ENCODE measurements around the gene ECHS1. TPM values are rescaled to one million over a fixed set of nuclear protein-coding genes. Genes with fewer than 3 reads are reported as not detected.
"Not testable (repeated sequence)": the region's sequence is repeated elsewhere in the genome, so short reads cannot be mapped to it uniquely, and the experiment has no call there.

ECHS1 gene
- total RNA-seq, 1 donor from 2014 or later = 41.2 TPM

DNA sequence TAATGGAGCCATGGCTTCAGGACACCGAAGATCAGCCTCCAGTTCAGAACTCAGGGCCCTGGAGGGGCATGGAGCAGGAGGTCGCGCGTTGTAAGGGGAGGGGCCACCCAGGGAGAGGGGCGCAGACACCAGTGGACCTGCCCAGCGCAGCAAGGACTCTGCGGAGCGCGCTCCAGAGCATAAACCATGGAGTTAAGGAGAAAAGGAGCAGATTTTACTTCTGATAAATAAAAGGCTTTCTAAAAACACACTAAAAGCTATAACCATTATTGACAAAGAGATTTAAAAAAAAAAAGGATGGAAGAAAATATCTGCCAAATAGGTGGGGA lies 47.0 kb downstream of the ECHS1 start:
- intact Hi-C loops (cut with micrococcal nuclease) = no loop called here

DNA sequence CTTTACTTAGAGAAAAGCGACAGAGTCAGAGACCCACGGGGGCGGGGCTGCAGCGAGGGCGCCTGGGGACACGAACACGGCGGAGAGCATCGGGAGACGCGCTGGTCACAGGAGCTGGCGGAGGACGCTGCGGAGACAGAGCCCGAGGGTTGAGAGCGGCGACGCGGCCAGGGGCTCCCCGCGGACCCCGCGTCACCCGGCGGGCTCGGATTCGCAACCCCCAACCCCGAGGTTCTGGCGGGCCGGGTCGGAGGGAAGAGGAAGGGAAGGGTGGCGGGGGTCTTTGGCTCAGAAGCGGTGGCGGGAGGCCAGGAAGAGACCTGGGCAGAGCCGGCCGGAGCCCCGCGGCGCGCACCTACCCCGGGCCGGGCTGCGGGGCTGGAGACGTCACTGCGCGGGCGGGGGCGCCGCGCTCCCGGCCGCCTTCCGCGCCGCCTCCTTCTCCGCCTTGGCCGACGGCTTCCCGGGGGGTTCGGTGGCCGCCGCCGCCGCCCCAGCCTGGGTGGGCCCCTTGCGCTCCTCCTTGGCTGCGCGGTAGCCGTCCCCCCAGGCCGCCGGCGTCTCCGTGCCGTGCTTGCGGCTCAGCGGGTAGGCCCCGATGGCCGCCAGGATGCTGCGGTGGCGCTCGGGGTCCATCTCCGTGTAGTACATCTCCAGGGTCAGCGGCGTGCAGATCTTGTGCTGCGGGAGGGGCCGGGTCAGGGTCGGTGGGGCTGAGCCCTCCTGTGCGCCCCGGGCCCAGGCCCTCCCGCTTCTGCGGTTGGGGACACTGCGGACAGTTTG lies 47.5 kb downstream of the ECHS1 start:
- intact Hi-C loops (cut with micrococcal nuclease) = no loop called here

DNA sequence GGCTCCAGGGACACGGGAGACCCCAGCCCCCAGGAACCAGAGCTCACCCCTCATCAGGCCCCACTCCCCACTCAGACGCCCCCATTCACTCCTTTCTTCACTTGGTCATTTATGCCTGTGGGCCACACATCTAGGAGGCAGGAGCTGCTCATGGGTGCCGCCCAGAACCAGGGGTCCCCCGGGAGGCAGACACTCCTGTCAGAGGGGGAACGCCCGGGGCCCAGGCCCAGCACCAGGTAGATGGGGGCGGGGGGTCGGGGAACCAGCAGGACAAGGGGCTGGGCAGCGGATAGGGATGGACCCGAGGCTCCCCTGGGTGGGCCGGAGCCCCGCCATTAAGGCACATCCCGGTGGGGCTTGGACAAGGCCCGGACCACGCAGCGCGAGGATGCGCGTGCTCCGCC lies 48.3 kb downstream of the ECHS1 start:
- intact Hi-C loops (cut with micrococcal nuclease) = no loop called here

DNA sequence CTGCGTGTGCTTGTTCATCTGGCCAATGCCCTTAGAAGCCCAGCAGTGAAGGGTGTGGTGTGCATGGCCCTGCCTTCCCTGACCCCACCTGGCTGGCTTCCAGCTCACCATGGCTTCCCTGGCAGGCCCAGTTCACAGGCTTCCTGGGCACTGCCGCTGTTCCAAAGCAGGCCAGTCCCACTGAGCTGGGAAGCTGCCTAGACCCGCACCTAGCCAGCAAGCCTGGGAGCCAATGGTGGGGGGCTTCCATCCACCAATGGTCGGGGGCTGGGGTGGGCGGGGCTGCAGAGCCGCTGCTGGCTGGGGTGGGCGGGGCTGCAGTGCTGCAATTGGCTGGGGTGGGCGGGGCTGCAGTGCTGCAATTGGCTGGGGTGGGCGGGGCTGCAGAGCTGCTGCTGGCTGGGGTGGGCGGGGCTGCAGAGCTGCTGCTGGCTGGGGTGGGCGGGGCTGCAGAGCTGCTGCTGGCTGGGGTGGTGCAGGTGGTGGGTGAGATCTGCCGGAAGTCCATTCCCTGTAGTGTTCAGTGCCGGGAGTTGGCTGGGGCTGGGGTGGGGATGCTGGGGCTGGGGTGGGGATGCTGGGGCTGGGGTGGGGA lies 48.9 kb downstream of the ECHS1 start:
- intact Hi-C loops (cut with micrococcal nuclease) = no loop called here

DNA sequence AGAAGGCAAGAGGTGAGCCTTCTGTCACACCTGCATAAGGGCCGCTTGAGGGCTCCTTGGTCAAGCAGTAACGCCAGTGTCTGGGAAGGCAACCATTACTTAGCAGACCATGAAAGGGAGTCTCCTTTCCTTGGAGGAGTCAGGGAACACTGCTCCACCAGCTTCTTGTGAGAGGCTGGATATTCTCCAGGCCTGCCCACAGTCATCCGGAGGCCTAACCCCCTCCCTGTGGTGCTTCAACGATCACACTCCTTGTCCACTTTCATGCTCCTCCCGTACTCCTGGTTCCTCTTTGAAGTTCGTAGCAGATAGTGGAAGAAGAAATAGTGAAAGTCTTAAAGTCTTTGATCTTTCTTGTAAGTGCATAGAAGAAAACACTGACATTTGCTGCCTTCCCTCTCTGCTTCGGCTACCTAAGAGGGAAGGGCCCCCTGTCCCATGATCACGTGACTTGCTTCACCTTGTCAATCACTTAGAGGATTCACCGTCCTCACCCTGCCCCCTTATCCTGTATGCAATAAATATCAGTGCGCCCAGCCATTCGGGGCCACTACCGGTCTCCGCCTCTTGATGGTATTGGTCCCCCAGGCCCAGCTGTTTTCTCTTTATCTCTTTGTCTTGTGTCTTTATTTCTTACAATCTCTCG lies 51.0 kb downstream of the ECHS1 start:
- intact Hi-C loops (cut with micrococcal nuclease) = not testable (repeated sequence)

DNA sequence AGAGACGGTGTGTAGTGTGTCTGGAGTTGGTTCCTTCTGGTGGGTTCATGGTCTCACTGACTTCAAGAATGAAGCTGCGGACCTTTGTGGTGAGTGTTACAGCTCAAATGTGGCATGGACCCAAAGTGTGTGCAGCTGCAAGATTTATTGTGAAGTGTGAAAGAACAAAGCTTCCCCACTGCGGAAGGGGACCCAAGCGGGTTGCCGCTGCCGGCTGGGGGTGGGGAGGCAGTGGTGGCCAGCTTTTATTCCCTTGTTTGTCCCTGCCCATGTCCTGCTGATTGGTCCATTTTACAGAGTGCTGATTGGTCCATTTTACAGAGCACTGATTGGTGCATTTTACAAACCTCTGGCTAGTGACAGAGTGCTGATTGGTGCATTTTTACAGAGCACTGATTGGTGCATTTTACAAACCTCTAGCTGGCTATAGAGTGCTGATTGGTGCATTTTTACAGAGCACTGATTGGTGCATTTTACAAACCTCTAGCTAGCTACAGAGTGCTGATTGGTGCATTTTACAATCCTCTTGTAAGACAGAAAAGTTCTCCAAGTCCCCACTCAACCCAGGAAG lies 52.2 kb downstream of the ECHS1 start:
- intact Hi-C loops (cut with micrococcal nuclease) = not testable (repeated sequence)

DNA sequence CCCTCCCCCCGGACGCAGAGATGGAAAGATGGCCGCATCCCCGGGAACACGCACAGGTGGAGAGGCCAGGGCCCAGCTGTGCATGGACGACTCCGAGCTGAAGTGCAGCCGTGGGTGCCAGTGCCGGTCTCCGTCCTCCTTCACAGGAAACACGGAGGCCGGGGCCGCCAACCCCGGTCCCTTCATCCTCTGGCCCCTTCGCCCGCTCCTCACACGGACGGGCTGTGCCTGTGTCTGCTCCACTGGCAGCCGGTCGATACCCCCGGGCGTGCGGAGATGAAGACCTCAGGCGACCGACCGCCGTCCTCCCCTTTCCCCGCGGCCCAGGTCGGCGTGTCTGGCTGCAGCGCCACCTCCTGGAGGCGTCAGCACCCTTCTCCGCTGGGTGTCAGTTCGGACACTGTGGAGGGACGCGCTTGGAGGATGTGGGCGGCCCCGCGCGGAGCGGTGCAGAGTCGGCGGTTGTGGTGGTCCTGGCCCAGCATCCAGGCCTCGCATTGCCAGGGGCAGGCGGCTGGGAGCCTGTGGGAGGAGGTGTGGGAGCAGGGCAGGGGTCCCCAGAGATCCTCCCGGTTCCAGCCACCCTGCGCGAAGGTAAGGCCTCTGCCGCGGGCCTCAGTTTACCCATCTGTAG lies 54.5 kb downstream of the ECHS1 start:
- intact Hi-C loops (cut with micrococcal nuclease) = loop anchor here (1.0 kb wide), 2 partner anchors 9 to 174 kb away; no protein-coding TSS in a partner anchor

DNA sequence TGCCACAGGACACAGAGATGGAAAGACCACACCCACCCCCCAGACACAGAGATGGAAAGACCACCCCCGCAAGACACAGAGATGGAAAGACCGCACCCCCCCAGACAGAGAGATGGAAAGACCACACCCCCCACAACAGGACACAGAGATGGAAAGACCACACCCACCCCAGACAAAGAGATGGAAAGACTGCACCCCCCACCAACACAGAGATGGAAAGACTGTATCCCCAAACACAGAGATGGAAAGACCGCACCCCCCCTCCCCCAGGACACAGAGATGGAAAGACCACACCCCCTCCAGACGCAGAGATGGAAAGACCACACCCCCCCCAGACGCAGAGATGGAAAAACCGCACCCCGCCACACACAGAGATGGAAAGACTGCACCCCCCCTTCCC lies 56.4 kb downstream of the ECHS1 start:
- intact Hi-C loops (cut with micrococcal nuclease) = no loop called here

DNA sequence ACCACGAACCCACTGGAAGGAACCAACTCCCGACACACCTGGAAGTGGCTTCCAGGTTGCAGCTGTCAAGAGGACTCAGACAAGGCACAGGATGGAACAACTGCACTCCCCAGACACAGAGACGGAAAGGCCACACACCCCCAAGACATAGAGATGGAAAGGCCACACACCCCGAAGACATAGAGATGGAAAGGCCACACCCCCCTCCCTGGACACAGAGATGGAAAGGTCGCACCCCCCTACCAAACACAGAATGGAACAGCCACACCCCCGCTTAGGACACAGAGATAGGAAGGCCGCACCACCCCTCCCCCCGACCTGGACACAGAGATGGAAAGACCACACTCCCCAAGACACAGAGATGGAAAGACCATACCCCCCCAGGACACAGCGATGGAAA lies 56.9 kb downstream of the ECHS1 start:
- intact Hi-C loops (cut with micrococcal nuclease) = no loop called here

DNA sequence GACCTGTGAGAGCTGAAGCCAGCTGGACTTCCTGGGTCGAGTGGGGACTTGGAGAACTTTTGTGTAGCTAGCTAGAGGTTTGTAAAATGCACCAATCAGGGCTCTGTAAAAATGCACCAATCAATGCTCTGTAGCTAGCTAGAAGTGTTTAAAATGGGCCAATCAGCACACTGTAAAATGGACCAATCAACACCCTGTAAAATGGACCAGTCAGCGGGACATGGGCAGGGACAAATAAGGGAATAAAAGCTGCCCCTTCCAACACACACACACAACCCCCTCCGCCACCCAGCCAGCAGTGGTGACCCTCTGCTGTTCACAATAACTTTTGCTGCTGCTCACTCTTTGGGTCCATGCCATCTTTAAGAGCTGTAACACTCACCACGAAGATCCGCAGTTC lies 57.3 kb downstream of the ECHS1 start:
- intact Hi-C loops (cut with micrococcal nuclease) = no loop called here

DNA sequence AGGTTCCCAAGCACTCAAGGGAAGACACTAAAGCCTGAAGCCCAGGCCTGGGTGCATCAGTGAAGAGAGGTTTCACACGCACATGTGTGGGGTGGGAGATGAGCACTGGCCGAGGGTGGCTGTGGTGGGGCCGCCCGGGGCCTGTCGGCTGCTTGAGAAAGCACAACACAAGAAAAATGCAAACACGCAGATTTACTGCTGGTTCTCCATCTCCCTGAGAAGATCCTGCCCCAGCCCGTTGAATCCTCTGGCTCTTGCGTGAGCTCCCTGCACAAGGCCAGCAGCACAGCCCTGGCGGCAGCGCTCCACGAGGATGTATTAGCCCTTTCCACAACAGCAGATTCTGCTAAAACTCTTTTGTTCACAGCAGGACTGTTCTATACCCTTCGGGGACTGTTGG lies 58.2 kb downstream of the ECHS1 start:
- intact Hi-C loops (cut with micrococcal nuclease) = no loop called here

DNA sequence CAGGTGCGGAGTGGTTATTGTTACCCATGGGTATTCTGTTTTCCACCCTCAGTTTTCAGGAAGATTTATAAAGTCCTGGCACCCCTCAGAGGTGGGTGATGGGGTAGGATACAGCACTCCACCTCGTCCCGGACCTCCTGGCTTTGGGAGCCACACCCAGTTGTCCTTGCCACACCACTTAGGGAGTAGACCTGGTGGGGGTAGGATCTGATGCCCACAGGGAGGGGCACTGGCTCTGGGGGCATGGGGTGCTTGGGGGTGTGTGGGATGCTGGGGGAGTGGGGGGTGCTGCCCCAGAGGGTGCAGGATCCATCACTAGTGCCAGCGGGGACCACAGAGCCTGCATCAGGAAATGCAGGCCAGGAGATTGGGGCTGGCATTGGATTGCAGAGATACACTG lies 60.0 kb downstream of the ECHS1 start:
- intact Hi-C loops (cut with micrococcal nuclease) = no loop called here

DNA sequence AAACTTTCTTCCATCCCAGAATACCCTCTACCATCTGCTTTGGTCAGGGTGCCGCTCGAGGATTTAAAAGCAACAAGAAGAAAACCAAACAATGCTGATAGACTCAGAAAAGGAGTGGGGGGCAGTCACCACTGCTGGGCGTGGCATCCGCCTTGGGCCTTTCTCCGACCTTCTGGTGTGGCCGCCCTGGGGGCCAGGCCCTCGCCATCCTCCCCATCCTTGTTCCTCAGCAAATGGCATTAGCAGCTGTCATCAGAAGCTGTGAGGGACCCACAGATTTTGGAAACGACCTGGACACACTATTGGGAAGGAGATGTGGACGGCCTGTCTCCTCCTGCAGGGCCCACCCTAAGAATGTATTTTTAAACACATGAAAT lies 60.4 kb downstream of the ECHS1 start:
- intact Hi-C loops (cut with micrococcal nuclease) = no loop called here

Other genes with a start within 250 kb of the ECHS1 start
- 0.48 and 0.57 TPM in 2 replicates for gene KNDC1, start 213.1 kb downstream of the ECHS1 start, total RNA-seq
- not detected in 2 replicates for gene UTF1, start 143.1 kb downstream of the ECHS1 start, total RNA-seq
- not detected in 2 replicates for gene VENTX, start 135.5 kb downstream of the ECHS1 start, total RNA-seq
- 153 and 157 TPM in 2 replicates for gene ADAM8, start 96.5 kb downstream of the ECHS1 start, total RNA-seq
- gene TUBGCP2, start 64.5 kb downstream of the ECHS1 start, total RNA-seq = 54.4 and 61.5 TPM in 2 replicates
- gene ZNF511, start 64.4 kb downstream of the ECHS1 start, total RNA-seq = 63.3 and 71.1 TPM in 2 replicates
- not detected in 2 replicates for gene CALY, start 36.5 kb downstream of the ECHS1 start, total RNA-seq
- gene PRAP1, start 26.0 kb downstream of the ECHS1 start, total RNA-seq = not detected in 2 replicates
- 14.0 and 16.7 TPM in 2 replicates for gene FUOM, start 15.3 kb downstream of the ECHS1 start, total RNA-seq
- 3.4 and 4.3 TPM in 2 replicates for gene PAOX, start 5.9 kb upstream of the ECHS1 start, total RNA-seq
- gene MTG1, start 20.8 kb upstream of the ECHS1 start, total RNA-seq = 56.9 and 61.2 TPM in 2 replicates
- not detected in 2 replicates for gene SPRN, start 51.3 kb upstream of the ECHS1 start, total RNA-seq
- 1.8 and 2.2 TPM in 2 replicates for gene SCART1, start 80.6 kb upstream of the ECHS1 start, total RNA-seq
- gene CYP2E1, start 154.0 kb upstream of the ECHS1 start, total RNA-seq = 0.39 TPM in 2 replicates
- gene SYCE1, start 192.2 kb upstream of the ECHS1 start, total RNA-seq = 0.41 and 0.61 TPM in 2 replicates